Stimulated activated CD8-positive, alpha-beta memory T cell treated with anti-CD3 and anti-CD28 coated beads, Interleukin-4, amount 100 ng/mL, for 24 hours (primary cell): ENCODE measurements around the gene YWHAE.
A peak's percentile ranks its signal among the peaks of the same experiment; 100 is the strongest.
"Not testable (repeated sequence)": the region's sequence is repeated elsewhere in the genome, so short reads cannot be mapped to it uniquely, and the experiment has no call there.

Experiments used
- DNase-seq: peaks from one replicate; pipeline ENCODE4 v3.0.0-alpha.2; 2020; ENCODE audit warnings: low read depth

The YWHAE gene

GRCh38 chr17:1412185-1413110, 12.4 kb upstream of the YWHAE start:
- no peak for DNase-seq

GRCh38 chr17:1402262-1402586, 2.2 kb upstream of the YWHAE start:
- no peak for DNase-seq

GRCh38 chr17:1398931-1399678, 917 bp downstream of the YWHAE start:
- peak; percentile 38 for DNase-seq

- no peak for DNase-seq
Measured at GRCh38 chr17:1398028-1398427, 2.0 kb downstream of the YWHAE start.

- DNase-seq = not testable (repeated sequence)
Measured at GRCh38 chr17:1395876-1396665, 4.0 kb downstream of the YWHAE start.

- no peak for DNase-seq
Measured at GRCh38 chr17:1391577-1391976, 8.4 kb downstream of the YWHAE start.

GRCh38 chr17:1390432-1391367, 9.3 kb downstream of the YWHAE start:
- DNase-seq = no peak

GRCh38 chr17:1387490-1388227, 12.4 kb downstream of the YWHAE start:
- not testable (repeated sequence) for DNase-seq

GRCh38 chr17:1386675-1387190, 13.3 kb downstream of the YWHAE start:
- not testable (repeated sequence) for DNase-seq

GRCh38 chr17:1386265-1386664, 13.8 kb downstream of the YWHAE start:
- no peak for DNase-seq

GRCh38 chr17:1385861-1386260, 14.2 kb downstream of the YWHAE start:
- DNase-seq = no peak

- no peak for DNase-seq
Measured at GRCh38 chr17:1384905-1385435, 15.1 kb downstream of the YWHAE start.

- DNase-seq = no peak
Measured at GRCh38 chr17:1379930-1380313, 20.1 kb downstream of the YWHAE start.

GRCh38 chr17:1379208-1379929, 20.7 kb downstream of the YWHAE start:
- DNase-seq = no peak

GRCh38 chr17:1378476-1378860, 21.6 kb downstream of the YWHAE start:
- DNase-seq = not testable (repeated sequence)

- DNase-seq = no peak
Measured at GRCh38 chr17:1377334-1377733, 22.7 kb downstream of the YWHAE start.

- DNase-seq = no peak
Measured at GRCh38 chr17:1376061-1376460, 24.0 kb downstream of the YWHAE start.

- DNase-seq = no peak
Measured at GRCh38 chr17:1375615-1376014, 24.4 kb downstream of the YWHAE start.

- no peak for DNase-seq
Measured at GRCh38 chr17:1374431-1375177, 25.4 kb downstream of the YWHAE start.
